ENCODE data around the gene LINC01488.

GRCh38 chr11:69468911-69469885 lies 12.3 kb upstream of the LINC01488 start:
- TF ChIP-seq CTCF (IDR thresholded peaks at IDR 0.05) (no peak), EP300 (IDR thresholded peaks at IDR 0.05) (no peak)

All from sigmoid colon (tissue), 4 donors.